SU-DHL-6 (cell line): ENCODE data around the gene VPS36.

ENCODE experiments used
- H2AFZ ChIP-seq: fragments of 200-600 bp; sonication (generic); 2 replicates; pipeline ENCODE4 v1.6.1; 2014; ENCODE audit warnings: low read depth, mild to moderate bottlenecking, moderate library complexity, mixed read lengths, antibody characterized with exemption, low read length; ENCODE audit not compliant: severe bottlenecking
- H3F3A ChIP-seq: fragments of 200-600 bp; shearing (Covaris generic); 2 replicates; pipeline ENCODE4 v1.6.0; 2016; ENCODE audit warnings: antibody characterized with exemption, mild to moderate bottlenecking; ENCODE audit not compliant: insufficient read depth
- H3K27ac ChIP-seq: fragments of 200-600 bp; sonication (generic); 2 replicates; pipeline ENCODE4 v1.5.1; 2016; ENCODE audit warnings: low read depth, mild to moderate bottlenecking, low read length, moderate library complexity, mixed read lengths
- H3K27me3 ChIP-seq: fragments of 200-600 bp; sonication (generic), shearing (Covaris generic); 2 replicates; pipeline ENCODE4 v1.6.0; 2014; ENCODE audit warnings: mild to moderate bottlenecking, low read length
- H3K36me3 ChIP-seq: fragments of 200-600 bp; sonication (generic); 2 replicates; pipeline ENCODE4 v1.6.1; 2014; ENCODE audit warnings: mild to moderate bottlenecking, low read length, mixed read lengths
- H3K4me2 ChIP-seq: fragments of 300-600, 200-600 bp; shearing (Covaris generic), sonication (generic); 2 replicates; pipeline ENCODE4 v1.6.0; 2014; ENCODE audit warnings: low read length, low read depth, mild to moderate bottlenecking; ENCODE audit not compliant: poor library complexity, severe bottlenecking
- H3K4me3 ChIP-seq: fragments of 200-600 bp; sonication (generic); 2 replicates; pipeline ENCODE4 v1.5.1; 2014; ENCODE audit warnings: antibody characterized with exemption, low read length, mild to moderate bottlenecking, mixed read lengths; ENCODE audit not compliant: insufficient read depth, poor library complexity, severe bottlenecking
- H3K79me2 ChIP-seq: fragments of 200-600 bp; sonication (generic); 2 replicates; pipeline ENCODE4 v1.6.1; 2014; ENCODE audit warnings: mild to moderate bottlenecking, low read length, moderate library complexity; ENCODE audit not compliant: insufficient read depth
- H3K9ac ChIP-seq: fragments of 200-600 bp; sonication (generic); 2 replicates; pipeline ENCODE4 v1.7.0; 2014; ENCODE audit warnings: mild to moderate bottlenecking, low read length
- H3K9me2 ChIP-seq: fragments of 200-600 bp; sonication (generic); replicated peaks from 2 replicates; pipeline ENCODE4 v1.6.1; 2014; ENCODE audit warnings: low read length; ENCODE audit not compliant: insufficient read depth
- H3K9me3 ChIP-seq: fragments of 200-600 bp; sonication (generic); 2 replicates; pipeline ENCODE4 v1.6.1; 2014; ENCODE audit warnings: low read length, mixed read lengths; ENCODE audit not compliant: insufficient read depth
- H4K20me1 ChIP-seq: fragments of 200-600 bp; sonication (generic); 2 replicates; pipeline ENCODE4 v1.6.1; 2014; ENCODE audit warnings: low read depth, mild to moderate bottlenecking, antibody characterized with exemption, low read length, moderate library complexity, mixed read lengths
- EZH2phosphoT487 ChIP-seq: fragments of 200-600 bp; sonication (generic), shearing (Covaris generic); conservative IDR thresholded peaks from 2 replicates; pipeline ENCODE4 v1.6.1; 2018; ENCODE audit warnings: mild to moderate bottlenecking, antibody characterized with exemption, low read length, moderate library complexity, mixed read lengths
- TF ChIP-seq, protein P1 (sequence below): fragments of 200-600 bp; sonication (generic); IDR thresholded peaks from one replicate; pipeline ENCODE4 v1.5.1; 2017; ENCODE audit warnings: antibody characterized with exemption, mild to moderate bottlenecking, low read length, moderate library complexity; ENCODE audit not compliant: insufficient read depth, poor library complexity, severe bottlenecking

Gene VPS36

DNA sequence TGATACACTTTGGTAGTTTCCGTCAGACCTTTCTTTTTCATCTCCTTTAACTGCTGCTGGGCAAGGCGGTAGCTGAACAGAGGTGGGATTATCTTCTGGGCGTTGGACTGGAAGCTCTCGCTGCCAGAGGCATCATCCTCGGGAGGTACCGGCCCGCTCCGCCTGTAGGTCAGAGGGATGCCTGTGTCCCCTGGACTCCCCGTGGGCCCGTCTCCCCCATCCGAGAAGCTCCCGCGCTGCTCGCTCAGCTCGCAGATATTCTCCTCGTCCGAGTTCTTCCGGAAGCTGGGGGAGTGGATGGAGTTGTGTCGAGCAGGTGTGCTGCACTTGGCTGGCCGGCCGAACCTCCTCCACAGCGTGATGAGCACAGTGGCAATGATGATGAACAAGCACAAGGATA is 72.1 kb downstream of the VPS36 start:
- Histone ChIP-seq H4K20me1 (no peaks in the 10 kb centered on the region), H2AFZ (no peak overlapping the region), H3K9ac (no peak overlapping the region), H3K4me2 (no peak overlapping the region), H3F3A (no peaks in the 10 kb centered on the region), H3K79me2 (no peaks in the 10 kb centered on the region), H3K9me3 (no peaks in the 10 kb centered on the region), H3K27me3 (no peaks in the 10 kb centered on the region), H3K9me2 (no peaks in the 10 kb centered on the region), H3K27ac (no peak overlapping the region), H3K4me3 (no peak overlapping the region), H3K36me3 (no peaks in the 10 kb centered on the region)
- no peak for TF ChIP-seq EZH2phosphoT487
- TF ChIP-seq, protein P1, sequence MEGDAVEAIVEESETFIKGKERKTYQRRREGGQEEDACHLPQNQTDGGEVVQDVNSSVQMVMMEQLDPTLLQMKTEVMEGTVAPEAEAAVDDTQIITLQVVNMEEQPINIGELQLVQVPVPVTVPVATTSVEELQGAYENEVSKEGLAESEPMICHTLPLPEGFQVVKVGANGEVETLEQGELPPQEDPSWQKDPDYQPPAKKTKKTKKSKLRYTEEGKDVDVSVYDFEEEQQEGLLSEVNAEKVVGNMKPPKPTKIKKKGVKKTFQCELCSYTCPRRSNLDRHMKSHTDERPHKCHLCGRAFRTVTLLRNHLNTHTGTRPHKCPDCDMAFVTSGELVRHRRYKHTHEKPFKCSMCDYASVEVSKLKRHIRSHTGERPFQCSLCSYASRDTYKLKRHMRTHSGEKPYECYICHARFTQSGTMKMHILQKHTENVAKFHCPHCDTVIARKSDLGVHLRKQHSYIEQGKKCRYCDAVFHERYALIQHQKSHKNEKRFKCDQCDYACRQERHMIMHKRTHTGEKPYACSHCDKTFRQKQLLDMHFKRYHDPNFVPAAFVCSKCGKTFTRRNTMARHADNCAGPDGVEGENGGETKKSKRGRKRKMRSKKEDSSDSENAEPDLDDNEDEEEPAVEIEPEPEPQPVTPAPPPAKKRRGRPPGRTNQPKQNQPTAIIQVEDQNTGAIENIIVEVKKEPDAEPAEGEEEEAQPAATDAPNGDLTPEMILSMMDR: no peak

- Histone ChIP-seq H3K4me2 (no peak overlapping the region), H3K79me2 (no peaks in the 10 kb centered on the region), H3K27ac (no peak overlapping the region), H2AFZ (no peak overlapping the region), H3K36me3 (no peaks in the 10 kb centered on the region), H3K9me3 (no peaks in the 10 kb centered on the region), H4K20me1 (no peaks in the 10 kb centered on the region), H3K4me3 (no peak overlapping the region), H3K9ac (no peak overlapping the region), H3K27me3 (no peaks in the 10 kb centered on the region), H3F3A (no peaks in the 10 kb centered on the region), H3K9me2 (no peaks in the 10 kb centered on the region)
- TF ChIP-seq EZH2phosphoT487: no peak
- TF ChIP-seq, protein P1: no peak
Measured at GRCh38 chr13:52377898-52378297, 72.5 kb downstream of the VPS36 start.

- H3K4me2 ChIP-seq: no peak overlapping the region
- no peak overlapping the region for H3K27ac ChIP-seq
Measured at GRCh38 chr13:52374873-52375411, 75.5 kb downstream of the VPS36 start.

More at GRCh38 chr13:52374873-52375411, 75.5 kb downstream of the VPS36 start:
- no peaks in the 10 kb centered on the region for H3F3A ChIP-seq
- H3K36me3 ChIP-seq: no peaks in the 10 kb centered on the region
- TF ChIP-seq, protein P1: no peak
- no peak for TF ChIP-seq EZH2phosphoT487
- H3K79me2 ChIP-seq: no peaks in the 10 kb centered on the region
- H3K27me3 ChIP-seq: no peaks in the 10 kb centered on the region
- H3K9me2 ChIP-seq: no peaks in the 10 kb centered on the region
- H2AFZ ChIP-seq: no peak overlapping the region
- H3K9ac ChIP-seq: no peak overlapping the region
- no peaks in the 10 kb centered on the region for H4K20me1 ChIP-seq
- H3K4me3 ChIP-seq: no peak overlapping the region
- H3K9me3 ChIP-seq: no peaks in the 10 kb centered on the region
